HG02981 (cell line): ENCODE results near the gene MAPK12.

Experiments
- ATAC-seq: cut with Tn5 transposase; IDR thresholded peaks from one replicate; pipeline ENCODE4 v1.9.1; 2021; ENCODE audit warnings: mild to moderate bottlenecking, moderate library complexity; ENCODE audit not compliant: unreplicated experiment

MAPK12 gene

DNA sequence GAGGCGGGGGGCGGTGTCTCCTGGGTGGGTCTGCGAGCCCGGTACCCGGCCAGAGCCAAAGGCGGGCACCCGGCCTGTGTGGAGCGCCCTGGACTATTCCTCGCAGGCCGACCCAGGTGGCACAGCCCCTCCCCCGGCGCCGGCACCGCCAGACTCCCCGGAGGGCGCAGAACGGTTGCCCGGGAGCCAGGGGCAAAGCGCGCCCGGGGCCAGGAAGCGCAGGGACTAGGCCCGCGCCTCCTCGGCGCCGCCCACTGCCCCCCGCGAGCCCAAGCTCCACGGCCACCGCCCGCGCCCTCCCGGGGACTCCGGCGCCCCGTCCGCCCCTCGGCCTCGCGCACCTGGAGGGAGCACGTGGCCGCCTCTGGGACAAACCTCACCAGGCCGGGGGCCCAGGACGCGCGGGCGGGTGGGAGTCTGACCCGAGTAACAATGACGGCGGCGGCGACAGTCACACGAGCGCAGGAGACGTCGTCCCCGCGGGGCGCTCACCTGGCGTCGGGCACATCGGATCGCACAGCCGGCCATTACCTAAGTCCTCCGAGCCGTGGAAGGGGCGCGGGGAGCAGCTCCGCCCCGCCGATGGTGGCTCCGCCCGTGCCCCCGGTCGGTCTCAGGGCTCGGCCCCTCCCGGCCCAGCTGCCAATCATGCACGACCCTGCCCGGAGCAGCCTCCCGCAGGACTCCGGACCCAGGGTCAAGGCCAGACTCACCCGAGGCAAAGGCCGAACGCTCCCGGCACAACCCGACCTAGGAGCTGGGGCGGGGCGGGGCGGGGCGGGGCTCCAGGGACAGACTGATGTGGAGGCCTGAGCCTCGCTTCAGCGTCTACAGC, 38.5 kb upstream of the MAPK12 start:
- no peak for ATAC-seq

DNA sequence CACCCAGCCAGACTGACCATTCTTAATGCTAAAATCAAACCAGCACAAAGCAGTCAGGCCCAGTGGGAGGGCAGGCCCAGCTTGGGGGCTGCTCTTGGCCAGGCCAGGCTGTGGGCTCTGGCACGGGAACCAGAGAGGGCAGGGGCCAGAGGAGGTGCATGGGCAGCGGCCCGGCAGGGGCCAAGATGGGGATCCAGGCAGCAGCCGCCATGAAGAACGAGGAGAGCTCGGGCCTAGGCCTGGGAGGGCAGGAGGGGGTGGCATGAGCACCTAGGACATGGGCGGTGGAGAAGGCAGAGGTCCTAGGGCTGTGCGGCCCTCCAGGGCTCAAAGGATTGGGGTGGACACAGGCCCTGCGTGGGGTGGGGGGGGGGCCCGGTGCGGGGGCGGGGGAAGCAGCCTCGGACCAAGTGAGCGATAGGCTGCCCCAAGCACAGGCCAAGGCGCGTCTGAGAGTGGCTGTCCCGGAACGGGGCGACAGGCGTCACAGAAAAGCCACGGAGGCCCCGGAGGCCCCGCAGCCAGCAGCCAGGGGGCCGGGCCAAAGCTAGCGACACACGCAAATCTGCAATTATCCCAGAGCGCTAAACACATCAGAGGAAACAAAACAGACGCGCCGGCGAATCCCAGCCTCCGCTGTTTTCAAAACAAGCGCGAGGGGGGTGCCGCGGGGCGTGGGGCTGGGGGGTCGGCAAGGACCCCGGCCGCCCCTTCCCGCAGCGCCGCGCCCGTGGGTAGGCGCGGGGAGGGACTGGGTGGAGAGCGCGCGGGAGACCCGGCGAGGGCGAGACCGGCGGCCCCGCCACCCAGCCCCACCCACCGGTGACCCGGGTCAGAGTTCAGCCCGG, 37.7 kb upstream of the MAPK12 start:
- ATAC-seq, result no peak

DNA sequence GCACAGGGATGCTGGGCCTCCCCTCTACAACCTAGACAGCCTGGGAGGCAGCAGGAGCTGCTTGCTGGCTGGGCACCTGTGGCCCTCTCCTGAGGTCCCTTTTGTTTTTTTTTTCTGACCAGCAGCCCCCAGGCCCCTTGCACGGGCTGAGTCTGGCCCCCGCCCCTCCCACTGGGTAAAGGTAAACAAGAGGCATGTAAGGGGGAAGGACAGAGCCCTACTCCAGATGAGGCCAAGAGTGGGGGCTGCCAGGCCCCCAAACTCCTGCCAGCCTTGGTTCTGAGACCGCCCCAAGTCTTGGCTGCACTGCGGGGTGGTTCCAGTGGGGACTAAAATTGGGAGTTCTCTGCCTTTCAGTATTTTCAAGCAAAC, 36.8 kb upstream of the MAPK12 start:
- ATAC-seq, result no peak

DNA sequence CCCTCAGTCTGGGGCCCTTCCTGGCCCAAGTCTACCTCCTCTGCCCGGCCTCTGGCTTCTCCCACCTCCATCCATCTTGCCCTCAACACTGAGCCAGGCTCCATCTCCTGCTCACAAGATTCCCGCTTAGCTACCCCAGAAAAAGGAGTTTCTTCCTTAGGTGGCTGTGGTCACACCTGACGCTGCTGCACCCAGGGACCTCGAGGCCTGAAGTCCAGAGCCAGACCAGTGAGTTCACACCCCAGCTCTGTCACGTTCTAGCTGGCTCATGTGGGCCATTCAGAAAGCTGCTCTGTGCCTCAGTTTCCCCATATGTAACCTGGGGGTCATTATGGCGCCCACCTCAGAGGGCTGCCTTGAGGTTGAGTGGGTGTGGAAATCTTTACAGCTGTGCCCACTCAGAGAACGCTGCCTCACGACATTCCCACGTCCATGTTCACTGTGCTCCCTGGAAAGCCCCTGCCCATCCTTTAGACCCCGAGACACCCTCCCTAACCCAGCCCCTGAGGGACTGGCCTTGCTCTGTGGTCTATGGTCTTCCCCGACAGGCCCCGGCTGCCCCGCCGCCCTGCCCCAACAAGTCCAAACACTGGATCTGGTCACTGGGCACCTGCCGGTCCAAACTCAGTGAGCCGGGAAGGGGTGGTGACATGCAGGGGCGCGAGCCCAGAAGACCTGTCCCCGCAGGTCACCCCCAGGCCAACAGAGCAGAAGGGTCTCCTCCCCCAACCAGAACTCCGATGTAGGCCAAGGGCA, 36.2 kb upstream of the MAPK12 start:
- ATAC-seq, result no peak

DNA sequence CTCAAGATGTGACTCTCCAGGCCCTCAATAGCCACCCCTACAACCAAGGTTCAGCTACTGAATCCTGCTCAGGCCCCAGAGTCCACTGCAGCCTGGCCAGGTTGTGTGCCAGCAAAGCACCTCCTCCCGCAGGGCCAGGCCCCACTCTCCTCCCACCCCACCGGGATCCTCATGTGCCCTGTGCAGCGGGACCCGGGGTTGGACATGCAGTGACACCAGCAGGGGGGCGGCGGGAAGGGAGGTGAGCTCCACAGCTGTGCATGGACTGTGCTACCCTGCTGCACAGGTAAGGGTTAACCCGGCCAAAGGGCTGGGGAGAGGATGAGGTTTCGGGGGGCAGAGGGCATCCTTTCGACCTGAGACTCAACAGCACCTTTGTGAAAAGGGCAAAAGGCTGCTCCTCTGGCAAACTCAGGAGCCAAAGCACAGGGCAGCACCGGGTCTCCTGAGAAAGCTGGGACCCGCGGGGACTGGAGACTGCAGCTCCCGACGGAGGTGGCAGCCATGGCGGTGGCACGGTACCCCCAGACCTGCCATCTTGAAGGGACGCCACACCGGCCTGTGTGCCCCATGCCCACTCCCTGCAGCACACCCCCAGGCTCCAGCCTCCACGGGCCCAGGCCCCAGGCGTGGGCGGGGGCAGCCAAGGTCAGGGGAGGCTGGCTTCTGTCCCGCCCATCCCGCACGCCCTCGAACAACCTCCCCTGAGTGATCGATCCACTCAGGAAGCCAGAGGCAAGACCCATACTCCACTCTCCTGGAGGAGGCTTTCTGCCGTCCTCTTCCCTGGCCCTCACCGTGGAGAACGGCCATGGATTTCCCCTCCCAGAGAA, 35.4 kb upstream of the MAPK12 start:
- no peak for ATAC-seq

DNA sequence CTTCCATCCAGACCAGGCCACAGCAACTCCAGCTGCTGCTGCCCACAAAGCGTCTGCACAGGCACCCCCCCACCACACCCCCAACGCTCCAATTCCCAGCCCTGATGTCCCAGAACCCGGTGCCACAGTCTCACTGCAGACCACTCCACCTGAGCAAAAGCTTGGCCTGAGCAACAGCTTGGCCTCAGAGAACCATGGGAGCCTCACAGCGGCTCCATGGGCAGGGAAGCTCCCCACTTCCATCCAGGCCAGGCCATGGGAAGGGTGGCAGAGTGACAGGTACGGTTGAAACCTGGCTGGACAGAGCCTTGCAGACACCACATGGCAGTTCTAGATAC, 32.8 kb upstream of the MAPK12 start:
- ATAC-seq, result no peak

DNA sequence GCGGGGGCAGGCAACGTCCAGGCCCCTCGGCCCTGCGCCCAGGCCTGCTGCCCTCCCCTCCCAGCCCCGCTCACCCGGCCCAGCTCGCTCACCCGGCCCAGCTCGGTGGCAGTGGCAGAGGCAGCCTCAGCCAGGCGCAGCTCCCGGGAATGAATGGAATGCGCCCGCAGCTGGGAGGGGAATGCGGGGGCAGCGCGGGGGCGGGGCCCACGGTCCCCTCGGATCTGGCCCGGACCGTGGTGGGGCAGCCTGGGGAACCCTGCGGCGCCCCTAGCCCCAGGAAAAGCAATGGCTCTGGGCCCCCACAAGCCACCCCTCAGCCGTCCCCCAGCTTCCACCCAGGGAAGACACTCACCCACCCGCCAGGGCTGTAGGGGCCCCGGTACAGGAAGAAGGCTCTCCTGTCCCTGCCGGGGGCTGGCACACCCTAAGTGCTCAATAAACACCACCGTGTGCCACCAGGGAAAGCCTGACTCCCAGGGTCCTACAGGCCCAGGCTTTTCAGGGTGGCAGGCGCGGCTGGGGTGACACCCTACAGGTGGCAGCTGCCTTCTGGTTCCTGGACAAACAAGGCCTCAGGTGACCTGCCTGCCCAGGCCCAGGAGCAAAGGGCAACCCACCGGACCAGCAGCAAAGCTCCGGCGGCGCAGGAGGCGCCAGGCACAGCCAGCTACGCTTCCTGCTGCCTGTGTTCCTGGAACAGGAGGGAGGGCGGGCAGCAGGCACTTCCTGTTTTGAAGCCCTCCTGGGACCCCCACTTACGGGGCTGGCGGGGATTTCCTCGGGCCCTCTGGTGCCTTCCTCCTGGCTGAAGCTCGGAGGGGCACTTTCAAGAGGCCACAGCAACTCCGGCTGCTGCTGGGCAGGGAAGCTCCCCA, 32.2 kb upstream of the MAPK12 start:
- no peak for ATAC-seq

DNA sequence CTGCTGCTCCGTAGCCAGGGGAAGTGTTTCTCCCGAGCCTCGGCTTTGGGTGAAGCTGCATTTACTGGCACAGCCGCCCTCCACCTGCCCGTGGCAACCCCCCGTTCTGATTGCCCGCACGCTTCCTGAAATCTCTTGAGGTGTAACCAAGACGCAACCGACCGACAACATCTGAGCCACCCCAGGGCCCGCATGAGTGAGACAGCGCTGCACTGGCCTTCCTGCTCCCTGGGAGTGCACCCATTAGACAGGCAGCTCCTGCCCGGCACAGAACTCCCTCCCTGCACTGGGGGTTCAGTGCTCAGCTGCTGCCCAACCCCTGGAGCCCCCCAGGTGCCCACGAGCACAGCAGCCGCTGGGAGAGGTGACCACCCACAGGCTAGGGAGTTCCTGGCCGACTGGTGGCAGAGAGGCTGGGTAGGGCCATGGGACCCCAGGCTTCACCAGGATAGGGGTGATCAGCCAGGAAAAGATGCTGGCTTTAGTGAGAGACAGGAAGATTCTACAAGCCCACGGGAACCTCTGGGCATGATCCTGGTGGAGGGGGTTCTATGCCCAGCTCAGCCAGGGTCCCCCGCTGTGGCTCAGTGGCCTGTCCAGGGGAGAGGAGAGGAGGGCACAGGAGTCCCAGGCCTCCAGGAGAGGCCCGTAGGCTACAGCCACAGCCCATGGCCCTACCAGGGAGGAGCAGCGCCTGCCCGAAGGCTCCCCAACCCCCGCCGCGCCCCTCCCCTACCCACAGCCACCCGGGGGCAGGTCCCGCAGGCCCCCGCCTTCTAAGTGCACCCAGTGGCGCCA, 31.4 kb upstream of the MAPK12 start:
- no peak for ATAC-seq

DNA sequence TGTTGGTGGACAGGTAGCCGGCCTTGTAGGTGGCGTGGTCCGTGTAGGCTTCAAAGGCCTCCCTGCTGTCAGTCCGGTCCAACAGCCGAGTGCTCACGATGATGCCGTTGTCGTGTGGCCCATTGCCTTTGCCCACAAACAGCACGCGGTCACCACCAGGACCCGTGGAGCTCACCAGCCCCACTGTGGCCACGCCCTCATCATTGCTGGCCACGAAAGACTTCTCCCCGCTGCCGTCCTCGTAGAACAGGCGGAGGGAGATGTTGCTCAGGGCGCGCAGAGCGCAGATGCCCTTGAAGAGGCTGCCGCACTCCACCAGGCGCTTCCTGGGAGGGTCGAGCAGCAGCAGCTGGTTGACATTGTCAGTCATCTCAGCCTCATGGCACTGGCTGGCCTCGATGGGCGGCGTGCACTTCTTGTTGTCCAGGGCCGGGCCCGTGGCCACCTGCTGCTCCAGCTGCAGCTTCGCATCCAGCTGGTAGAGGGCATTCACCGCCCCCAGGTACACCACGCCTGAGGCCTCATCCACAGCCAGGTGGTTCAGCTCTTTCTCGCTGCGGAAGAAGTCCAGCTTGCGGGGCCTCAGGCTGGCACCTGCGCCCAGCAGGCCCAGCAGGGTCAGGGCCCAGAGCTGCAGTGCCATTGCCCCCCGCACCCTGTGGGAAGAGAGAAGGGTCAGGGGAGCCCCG, 28.6 kb upstream of the MAPK12 start:
- ATAC-seq, result no peak

DNA sequence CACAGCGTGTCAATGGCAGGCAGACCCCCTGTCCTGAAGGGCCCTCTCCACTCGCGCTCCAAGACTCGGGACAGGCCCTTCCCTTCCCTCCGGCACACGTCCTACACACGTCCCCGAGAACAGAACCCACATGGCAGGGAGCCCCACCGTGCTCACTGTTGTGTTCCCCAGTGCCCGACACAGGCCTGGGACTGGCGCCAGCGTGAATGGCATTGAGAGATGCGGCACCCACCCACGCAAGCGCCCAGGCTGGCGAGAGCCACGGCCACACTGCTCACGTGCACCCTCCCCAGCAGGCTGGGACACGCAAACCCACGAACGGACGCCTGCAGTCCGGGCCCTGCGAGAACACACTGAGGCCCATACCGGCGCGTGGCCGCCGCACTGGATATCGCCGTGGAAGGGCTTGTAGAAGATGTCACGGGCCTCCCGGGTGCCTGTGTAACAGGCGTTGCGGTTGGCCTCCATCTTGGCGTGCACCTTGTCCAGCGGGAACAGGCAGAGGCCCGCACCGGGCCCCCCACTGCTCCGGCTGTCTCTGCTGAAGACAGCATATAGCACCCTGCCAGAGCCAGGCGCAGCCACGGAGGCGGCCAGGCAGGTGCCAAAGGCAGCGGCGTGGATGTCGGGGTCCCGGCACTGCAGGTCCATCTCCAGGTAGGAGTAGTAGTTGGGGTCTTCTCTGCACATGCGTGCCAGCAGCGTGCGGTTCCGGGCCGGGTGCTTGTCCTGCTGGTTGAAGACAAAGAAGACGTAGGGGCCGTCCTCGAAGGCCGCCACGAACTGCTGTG, 27.9 kb upstream of the MAPK12 start:
- ATAC-seq, result no peak

DNA sequence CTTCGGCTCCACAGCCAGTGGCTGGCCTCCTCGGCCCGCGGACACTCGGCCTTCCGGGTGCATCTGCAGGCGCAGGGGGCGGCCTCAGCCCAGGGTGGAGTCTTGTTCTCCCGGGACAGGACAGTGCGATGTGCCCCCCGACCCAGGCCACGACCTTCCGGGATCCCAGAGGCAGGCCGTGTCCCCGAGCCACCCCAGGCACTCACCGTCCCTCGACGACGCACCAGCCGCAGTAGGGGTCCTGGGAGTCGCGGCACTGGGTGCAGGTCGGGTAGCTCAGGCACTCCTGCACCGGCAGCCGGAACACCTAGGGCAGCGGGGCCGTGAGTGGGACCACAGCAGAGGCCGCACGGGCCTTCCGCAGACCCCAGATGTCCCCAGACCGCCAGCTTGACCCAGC, 26.2 kb upstream of the MAPK12 start:
- ATAC-seq, result no peak

DNA sequence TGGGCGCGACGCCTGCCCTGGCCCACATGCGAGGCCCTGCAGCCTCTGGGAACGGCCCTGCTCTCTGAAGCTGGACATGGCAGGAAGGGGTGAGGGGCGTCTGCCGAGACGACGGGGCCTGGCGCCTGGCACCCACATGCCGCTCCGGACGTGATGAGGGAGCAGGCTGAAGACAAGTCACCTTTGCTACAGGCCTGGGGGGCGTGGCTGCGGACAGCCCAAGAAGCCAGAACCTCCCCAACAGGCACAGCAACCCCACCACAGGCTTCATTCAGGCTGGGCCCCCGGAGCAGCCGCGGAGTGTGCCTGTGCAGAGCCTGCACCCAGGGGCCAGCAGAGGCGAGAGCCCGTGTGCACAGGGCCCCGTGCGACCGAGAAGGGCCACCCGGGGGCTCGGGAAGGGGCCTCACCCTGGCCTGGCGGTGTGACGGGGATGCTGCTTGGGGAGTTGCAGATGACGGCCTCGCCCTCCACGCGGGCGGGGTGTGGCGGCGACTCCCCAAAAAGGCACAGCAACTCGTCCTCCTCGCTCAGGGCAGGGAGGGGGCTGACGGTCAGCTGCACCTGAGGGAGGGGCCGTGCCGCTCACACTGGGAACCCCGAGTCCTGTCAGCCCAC, 25.3 kb upstream of the MAPK12 start:
- ATAC-seq, result no peak

DNA sequence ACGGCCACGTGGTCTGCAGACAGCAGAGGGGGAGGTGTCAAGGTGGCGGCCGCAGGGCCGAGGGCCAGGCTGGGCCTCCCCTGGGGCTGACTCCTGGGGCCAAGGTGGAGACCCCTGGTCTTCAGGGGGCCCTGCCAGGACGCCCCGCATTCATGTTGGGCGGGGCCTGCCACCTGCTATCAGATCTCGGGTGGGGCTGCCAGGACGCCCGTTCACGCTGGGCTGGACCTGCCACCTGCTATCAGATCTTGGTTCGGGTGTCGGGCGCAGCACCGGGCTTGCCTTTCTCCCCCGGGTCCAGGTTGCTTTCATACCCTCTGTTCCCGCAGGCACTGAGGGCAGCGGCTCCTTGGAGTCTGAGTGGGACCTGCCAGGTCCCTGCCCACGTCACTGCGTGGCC, 24.8 kb upstream of the MAPK12 start:
- ATAC-seq, result no peak

DNA sequence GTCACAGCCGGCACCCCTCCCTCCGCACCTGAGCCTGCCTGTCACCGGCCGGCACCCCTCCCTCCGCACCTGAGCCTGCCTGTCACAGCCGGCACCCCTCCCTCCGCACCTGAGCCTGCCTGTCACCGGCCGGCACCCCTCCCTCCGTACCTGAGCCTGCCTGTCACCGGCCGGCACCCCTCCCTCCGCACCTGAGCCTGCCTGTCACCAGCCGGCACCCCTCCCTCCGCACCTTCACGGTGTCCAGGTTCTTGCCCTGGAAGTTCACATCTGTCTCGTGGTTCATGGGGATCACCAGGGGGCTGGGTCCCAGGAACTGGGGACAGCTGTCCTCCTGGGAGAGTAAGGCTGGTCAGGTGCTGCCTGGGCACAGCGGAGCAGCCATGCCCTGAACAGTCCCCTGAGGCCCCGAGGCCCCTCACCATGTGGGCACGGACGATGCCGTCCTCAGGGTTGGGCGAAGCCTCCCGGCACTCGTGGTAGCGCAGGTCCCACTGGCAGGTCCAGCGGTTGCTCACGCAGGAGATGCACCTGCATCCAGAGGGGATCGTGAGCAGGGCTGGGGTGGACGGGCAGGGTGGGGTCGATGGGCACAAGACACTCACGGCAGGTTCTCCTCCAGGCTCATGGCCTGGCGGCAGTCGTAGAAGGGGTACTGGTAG, 24.2 kb upstream of the MAPK12 start:
- no peak for ATAC-seq

DNA sequence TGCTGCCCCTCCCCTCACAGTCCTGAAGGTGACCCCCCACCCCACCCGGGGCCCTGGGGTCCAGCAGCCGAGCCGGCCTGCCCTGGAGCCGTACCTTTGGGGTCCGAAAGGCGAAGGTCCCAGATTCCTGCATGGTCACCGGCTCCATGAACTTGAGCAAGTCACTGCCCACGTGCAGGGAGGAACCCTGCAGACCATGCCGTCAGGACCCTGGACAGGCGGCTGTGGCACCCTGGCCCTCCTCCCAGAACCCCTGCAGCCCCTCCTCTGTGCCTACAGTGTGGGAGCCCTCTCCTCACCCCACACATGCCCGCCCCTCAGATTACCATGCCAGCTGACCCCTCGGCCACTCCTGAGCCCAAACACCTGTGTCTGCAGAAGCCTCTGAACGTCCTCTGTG, 23.0 kb upstream of the MAPK12 start:
- ATAC-seq, result no peak

DNA sequence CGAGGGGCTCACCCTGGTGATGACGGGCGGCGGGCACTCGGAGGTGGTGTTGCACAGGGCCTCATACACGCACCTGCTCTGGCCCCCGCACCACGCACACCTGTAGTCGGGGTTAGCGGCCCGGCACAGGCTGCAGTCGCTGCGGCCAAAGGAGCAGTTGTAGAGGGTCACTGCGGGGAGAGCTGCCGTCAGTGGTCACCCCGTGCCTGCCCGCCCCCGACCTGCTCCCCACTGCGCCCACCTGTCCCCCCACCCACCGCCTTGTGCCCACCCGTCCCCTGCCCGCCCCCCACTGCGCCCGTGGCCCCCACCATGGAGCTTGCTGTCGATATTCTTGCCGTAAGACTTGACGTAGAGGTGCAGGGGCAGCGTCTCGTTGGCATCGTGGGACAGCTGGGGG, 22.3 kb upstream of the MAPK12 start:
- ATAC-seq, result no peak
